ENCODE results near the gene C1orf50. TPM values are rescaled to one million over a fixed set of nuclear protein-coding genes. Genes with fewer than 3 reads are reported as not detected.

The C1orf50 gene
- total RNA-seq, 2 experiments from 2014 or later: 4.7 to 5.2 TPM

DNA sequence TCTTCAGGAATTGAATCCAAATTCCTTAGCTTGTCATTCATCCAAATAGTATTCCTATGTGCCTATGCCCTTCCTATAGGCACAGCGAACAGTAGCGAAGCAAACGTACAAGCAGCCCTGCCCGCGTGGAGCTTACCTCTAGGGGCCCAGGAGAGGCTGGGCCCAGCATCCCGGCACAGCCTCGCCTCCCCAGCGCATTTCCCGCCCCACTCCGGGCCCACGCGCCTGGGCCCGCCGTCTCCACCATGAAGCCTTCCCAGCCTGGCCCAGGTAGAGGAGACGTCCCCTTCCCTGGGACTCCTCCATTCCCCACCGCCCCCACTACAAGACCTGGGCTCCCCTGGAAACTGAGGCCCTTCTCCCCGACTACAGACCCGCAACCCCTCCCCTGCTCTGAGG, 17.5 kb downstream of the C1orf50 start:
- ChIA-PET CTCF (interaction anchor here (0.6 to 1.4 kb wide), 3 partner anchors 15 to 290 kb away, joined by 3 to 4 read pairs (median 3); no protein-coding TSS in a partner anchor), POLR2A (interaction anchor here (0.9 to 1.9 kb wide), 4 partner anchors 18 to 130 kb away, joined by 3 to 8 read pairs (median 4); partner anchors contain the start of genes C1orf50, P3H1 and ZNF691)
- Mint-ChIP-seq H3K36me3 (ENCODE audit: low read depth) (peaks cover 25% of the 10 kb centered on the region), H3K4me1 (ENCODE audit: low read depth) (peaks cover 16% of the 10 kb centered on the region), H3K9me3 (no peaks in the 10 kb centered on the region), H3K27ac (no peak overlapping the region), H3K4me3 (no peak overlapping the region), H3K27me3 (no peaks in the 10 kb centered on the region)
- ATAC-seq: no peak
- DNase-seq: no peak
- intact Hi-C loops (cut with micrococcal nuclease): no loop called here
- TF ChIP-seq, protein P1, sequence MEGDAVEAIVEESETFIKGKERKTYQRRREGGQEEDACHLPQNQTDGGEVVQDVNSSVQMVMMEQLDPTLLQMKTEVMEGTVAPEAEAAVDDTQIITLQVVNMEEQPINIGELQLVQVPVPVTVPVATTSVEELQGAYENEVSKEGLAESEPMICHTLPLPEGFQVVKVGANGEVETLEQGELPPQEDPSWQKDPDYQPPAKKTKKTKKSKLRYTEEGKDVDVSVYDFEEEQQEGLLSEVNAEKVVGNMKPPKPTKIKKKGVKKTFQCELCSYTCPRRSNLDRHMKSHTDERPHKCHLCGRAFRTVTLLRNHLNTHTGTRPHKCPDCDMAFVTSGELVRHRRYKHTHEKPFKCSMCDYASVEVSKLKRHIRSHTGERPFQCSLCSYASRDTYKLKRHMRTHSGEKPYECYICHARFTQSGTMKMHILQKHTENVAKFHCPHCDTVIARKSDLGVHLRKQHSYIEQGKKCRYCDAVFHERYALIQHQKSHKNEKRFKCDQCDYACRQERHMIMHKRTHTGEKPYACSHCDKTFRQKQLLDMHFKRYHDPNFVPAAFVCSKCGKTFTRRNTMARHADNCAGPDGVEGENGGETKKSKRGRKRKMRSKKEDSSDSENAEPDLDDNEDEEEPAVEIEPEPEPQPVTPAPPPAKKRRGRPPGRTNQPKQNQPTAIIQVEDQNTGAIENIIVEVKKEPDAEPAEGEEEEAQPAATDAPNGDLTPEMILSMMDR (IDR thresholded peaks at IDR 0.05): no peak

DNA sequence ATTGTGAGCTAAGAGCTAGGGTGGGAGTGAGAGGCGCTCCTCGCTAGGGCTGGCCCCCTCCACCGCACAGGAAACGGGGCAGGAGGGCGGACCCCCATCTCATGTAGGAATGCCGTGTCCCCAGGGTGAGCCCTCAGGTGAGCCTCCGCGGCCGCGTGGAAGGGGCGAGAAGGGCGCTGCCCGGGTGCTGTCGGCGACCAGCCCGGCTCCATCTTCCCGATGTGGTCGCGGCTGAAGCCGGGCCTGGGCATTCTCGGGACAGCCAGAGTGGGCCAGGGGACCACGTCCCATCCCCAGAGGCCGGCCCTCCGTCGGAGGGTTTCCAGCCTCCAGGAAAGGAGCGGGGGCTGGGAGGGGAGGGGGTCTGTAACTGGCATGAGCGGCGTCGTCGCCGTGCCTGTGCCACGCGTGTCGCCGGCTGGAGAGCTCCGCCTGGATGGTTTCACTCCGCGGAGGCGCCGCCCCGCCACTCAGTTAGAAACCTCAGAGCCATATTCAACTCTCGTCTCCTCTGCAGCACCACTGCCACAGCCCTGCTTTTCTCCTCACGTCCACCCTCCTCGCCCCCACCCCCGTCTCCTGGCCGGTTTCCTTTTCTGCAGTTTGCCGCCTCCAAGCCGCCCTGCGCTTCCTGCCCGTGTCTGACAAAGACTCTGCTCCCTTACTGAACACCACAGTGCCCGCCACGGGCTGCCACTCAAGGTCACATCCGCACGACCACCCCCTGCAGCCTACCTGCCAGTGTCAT, 18.1 kb downstream of the C1orf50 start, which contains the start of gene TMEM269:
TSS of gene TMEM269 (plus strand) at position 46 of the 748 bp plus-strand sequence. CDS start 4,903 bp downstream, outside the sequence.
- H3K27me3 Mint-ChIP-seq: no peaks in the 10 kb centered on the region
- ChIA-PET CTCF (interaction anchor here (0.6 to 1.0 kb wide), 2 partner anchors 16 to 290 kb away, joined by 3 to 4 read pairs; no protein-coding TSS in a partner anchor), POLR2A (interaction anchor here (1.0 to 1.8 kb wide), 2 partner anchors 31 to 129 kb away, joined by 3 to 4 read pairs; no protein-coding TSS in a partner anchor)
- peak; percentile 74 for DNase-seq
- peaks cover 11% of the 10 kb centered on the region for H3K4me1 Mint-ChIP-seq (ENCODE audit: low read depth)
- no peaks in the 10 kb centered on the region for H3K9me3 Mint-ChIP-seq
- intact Hi-C loops (cut with micrococcal nuclease): no loop called here
- H3K4me3 Mint-ChIP-seq: peak within 1 kb of the TSS; percentile 62
- peaks cover 22% of the 10 kb centered on the region for H3K36me3 Mint-ChIP-seq (ENCODE audit: low read depth)
- ATAC-seq: peak; percentile 89
- TF ChIP-seq, protein P1 (IDR thresholded peaks at IDR 0.05): no peak
- peak within 1 kb of the TSS; percentile 65 for H3K27ac Mint-ChIP-seq

DNA sequence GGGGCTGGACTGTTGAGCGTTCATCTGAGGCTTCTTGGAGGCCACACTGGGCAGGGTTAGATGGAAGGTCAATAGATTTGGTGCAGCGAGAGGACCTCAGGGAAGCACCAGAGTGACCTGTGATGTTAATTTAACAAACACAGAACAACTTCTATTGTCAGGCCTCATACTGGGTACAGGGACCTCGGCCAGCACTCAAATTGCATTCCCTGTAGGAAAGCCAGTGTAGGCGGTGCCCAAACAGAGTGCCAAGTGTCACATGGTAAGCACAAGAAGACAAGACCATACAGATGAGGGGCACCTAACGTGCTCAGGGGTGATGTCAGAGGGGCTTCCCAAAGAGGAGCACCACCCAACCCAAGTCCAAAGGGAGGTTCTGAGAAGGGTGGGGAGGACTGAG, 19.0 kb downstream of the C1orf50 start:
- DNase-seq: no peak
- ChIA-PET POLR2A (interaction anchor here (1.1 kb wide), 1 partner anchor 19 kb away, joined by 3 read pairs; the partner anchor contains the start of genes C1orf50 and P3H1), CTCF (no interaction called here)
- Mint-ChIP-seq H3K36me3 (ENCODE audit: low read depth) (peaks cover 15% of the 10 kb centered on the region), H3K27me3 (no peaks in the 10 kb centered on the region), H3K4me1 (ENCODE audit: low read depth) (peaks cover 11% of the 10 kb centered on the region), H3K9me3 (no peaks in the 10 kb centered on the region), H3K27ac (peak overlapping the region; percentile 65), H3K4me3 (no peak overlapping the region)
- TF ChIP-seq, protein P1 (IDR thresholded peaks at IDR 0.05): no peak
- intact Hi-C loops (cut with micrococcal nuclease): no loop called here
- ATAC-seq: no peak

DNA sequence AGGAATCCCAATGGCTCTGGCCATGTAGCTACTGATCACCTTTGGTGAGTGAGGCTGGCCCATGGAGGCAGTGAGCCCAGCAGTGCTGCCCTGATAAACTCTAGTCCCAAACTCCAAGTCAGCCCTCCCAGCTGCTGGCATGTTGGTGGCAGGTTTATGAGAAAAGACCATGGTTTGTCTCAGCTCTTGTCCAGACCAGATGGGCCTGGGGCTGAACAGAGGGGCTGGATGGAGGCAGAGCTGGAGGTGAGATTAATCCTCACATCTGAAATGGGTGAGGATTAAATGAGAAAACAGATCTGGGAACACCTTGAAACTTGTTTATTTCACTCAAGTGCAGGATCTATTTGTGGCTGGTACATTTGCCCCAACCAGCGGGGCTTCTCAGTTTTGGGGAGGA, 21.0 kb downstream of the C1orf50 start:
- no peak overlapping the region for H3K27ac Mint-ChIP-seq
- ATAC-seq: no peak
- peaks cover 11% of the 10 kb centered on the region for H3K4me1 Mint-ChIP-seq (ENCODE audit: low read depth)
- ChIA-PET POLR2A (no interaction called here), CTCF (interaction anchor here (1.4 kb wide), 1 partner anchor 286 kb away, joined by 6 read pairs; no protein-coding TSS in a partner anchor)
- H3K9me3 Mint-ChIP-seq: no peaks in the 10 kb centered on the region
- no peak overlapping the region for H3K4me3 Mint-ChIP-seq
- intact Hi-C loops (cut with micrococcal nuclease): no loop called here
- peaks cover 10% of the 10 kb centered on the region for H3K36me3 Mint-ChIP-seq (ENCODE audit: low read depth)
- H3K27me3 Mint-ChIP-seq: no peaks in the 10 kb centered on the region
- TF ChIP-seq, protein P1 (IDR thresholded peaks at IDR 0.05): no peak
- DNase-seq: no peak

DNA sequence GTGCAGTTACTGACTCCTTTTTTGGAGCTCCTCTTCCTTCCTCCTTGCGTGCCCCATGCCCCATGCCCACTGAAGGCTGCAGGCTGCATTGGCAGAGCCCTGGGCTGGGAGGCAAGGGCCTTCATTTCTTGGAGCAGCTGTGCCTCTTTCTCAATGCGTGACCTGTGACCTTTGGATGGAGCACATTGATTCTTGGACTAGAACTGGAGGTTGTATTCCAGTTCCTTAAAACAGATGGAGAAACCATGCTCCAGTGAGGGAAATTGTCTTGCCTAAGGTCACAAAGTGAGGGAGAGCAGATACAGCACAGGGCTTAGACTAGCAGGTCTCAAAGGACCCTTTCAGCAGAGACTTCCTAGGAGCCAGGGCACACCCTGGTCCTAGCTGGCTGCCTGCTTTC, 26.8 kb downstream of the C1orf50 start:
- Mint-ChIP-seq H3K4me3 (no peak overlapping the region), H3K4me1 (ENCODE audit: low read depth) (no peaks in the 10 kb centered on the region), H3K27ac (no peak overlapping the region), H3K9me3 (no peaks in the 10 kb centered on the region), H3K36me3 (ENCODE audit: low read depth) (no peaks in the 10 kb centered on the region), H3K27me3 (peaks cover 3% of the 10 kb centered on the region)
- DNase-seq (no peak), ATAC-seq (no peak)
- CTCF ChIA-PET: interaction anchor here (1.5 kb wide), 1 partner anchor 15 kb away, joined by 6 read pairs; no protein-coding TSS in a partner anchor
- POLR2A ChIA-PET: no interaction called here
- TF ChIP-seq, protein P1 (IDR thresholded peaks at IDR 0.05): no peak
- intact Hi-C loops (cut with micrococcal nuclease): no loop called here
